NCI-H1105 treated with DMSO at 0.1 percent for 48 hours (cell line): ENCODE measurements around the gene XDH.
A peak's percentile ranks its signal among the peaks of the same experiment; 100 is the strongest.

Experiments used
- DNase-seq: peaks from one replicate; lab custom pipeline; 2025; lab: John Stamatoyannopoulos, UW

XDH gene

DNA sequence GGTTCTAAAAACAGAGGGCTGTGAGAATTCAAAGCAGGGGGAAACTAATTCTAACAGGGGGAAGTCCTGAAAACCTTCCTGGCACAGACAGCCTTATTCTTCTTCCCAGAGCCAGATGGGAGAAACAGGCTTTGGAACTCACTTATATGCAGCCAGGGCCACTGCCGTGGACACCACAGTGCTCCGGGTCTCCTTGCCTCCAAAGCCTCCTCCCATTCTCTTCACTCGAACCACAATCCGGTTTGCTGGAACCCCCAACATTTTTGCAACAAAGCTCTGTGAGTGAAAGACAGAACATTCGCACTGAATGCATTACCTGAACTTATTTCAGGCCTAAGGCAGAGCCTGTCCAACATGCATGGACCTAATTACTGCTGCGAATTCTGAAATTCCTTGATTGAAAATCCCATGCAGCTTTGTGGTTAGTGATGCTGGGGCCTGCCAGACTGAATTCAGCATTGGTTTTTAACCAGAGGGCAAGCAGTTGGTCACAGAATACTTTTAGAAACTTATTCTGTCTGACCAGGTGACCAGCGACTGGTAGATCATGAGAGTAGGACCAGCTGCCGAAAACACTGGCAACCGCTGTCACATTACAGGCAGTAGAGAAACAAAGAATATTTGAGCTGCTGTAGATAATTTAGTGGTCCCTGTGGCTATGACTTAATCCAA, 48.6 kb downstream of the XDH start:
- no peak for DNase-seq

DNA sequence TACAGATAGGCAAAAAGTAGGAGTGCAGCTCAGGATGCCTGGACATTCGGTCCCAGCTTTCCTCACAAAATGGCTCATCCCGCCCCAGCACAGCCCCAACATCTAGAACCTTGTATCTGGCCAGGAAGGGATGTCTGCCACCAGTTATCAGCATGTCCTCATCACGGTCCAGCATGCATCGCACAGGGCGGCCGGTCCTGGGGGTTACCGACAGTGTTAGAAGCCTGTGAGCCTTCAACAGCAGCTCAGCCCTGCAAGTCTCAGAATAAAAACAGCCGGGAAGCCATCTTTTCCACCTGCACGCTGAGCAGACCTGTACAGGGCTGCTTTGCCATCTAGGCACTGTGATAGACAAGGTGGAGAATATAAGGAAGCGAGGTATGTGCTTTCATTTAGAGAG, 49.2 kb downstream of the XDH start:
- no peak for DNase-seq

DNA sequence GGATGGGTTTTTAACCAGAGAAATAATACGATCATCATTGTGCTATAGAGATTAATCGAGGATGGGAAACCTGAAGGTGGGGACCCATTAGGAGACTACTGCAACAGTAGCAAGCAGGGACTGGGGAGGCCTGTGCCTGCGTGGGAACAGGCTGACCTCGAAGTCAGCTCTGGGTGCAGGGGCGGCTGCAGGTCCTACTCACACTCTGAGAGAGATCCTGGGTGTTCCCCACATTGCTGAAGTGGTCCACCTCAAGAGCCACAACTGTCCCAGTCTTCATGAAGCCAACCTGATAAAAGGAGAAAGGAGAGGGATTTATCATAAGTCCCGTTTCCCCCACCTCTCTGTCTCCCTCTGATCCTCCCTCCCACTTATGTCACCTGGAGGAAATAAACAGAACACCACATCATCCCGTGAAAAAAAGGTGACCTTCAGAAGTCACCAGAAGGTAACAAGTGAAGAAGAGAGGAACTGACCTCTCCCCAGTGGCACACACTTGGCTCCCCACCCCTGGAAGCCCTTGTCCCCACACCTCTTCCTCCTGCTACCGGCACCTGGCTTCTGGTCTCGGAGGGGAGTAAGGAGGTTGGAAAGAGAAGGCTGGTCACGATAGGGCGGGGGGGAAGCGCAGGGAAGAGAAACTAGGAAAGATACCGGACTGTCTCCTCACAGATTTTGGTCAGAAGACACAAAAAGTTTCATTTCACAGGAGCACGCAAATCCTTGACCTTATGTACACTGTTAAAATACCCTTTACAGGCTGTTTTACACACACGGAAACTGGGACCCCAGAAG, 50.4 kb downstream of the XDH start:
- no peak for DNase-seq

DNA sequence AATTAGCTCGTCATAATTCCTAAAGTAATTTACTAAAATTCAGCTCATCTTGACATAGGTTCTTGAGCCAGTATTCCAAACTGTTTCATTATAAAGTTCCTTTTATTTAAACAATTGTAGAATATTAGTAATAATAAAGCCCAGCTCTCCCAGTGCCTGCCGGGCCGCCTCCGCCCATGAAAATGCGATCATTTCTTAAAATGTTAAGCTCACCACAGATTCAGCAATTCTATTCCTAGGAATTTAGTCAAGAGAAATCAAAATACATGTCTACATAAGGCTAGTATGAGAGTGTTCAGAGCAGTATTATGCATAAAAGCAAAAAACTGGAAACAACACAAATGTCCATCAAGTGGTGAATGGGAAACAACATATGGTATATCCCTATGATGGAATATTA, 52.0 kb downstream of the XDH start:
- no peak for DNase-seq

DNA sequence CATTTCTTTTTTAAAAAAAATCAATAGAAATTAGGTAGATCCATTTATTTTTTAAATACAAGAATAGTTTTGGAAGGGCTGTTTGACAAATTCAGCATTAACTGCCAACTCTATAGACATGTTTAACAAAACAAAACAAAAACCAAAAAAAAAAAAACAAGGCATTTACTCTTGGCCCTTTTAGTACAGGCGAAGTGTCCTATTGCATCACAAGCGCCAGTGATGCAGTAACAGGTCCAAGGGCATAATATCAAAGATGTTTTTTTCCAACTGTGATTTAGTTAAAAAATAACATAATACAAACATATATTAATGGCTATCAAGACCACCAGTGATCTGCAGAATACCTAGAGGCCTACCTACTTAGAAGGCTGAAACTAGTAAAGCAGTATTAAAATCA, 55.3 kb downstream of the XDH start:
- no peak for DNase-seq

DNA sequence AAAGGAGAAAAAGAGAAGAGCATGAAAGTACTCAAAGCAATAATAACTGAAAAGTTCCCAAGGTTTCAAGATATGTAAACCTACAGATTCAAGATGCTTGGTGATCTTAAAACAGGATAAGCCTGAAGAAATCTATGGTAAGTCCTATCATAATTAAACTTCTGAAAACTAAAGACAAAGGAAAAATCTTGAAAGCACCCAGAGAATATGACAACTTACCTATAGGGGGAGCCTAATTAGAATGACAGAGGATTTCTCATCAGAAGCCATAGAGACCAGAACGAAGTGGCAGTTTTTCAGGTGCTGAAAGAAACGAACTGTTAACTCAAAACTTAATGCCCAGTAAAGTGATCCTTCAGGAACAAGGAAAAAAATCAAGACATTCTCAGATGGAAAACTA, 59.7 kb downstream of the XDH start:
- DNase-seq, result no peak

DNA sequence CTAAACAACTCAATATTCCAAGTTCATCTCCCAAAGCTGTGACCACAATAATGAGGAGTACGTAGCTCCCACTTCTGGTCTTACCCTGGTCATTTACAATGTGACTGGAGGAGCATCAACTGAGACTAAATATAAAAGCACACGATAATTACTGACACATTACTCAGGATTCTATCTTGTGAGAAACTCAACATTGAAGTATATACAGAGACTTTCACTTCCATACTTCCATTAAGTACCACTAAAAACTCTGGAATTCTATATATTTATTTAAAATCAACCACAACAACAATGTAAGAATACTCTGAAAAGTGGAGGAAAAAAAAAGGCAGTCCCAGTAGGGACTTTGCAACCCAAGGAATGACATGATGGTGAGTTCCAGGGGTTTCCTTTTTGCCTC, 61.4 kb downstream of the XDH start:
- DNase-seq, result no peak

DNA sequence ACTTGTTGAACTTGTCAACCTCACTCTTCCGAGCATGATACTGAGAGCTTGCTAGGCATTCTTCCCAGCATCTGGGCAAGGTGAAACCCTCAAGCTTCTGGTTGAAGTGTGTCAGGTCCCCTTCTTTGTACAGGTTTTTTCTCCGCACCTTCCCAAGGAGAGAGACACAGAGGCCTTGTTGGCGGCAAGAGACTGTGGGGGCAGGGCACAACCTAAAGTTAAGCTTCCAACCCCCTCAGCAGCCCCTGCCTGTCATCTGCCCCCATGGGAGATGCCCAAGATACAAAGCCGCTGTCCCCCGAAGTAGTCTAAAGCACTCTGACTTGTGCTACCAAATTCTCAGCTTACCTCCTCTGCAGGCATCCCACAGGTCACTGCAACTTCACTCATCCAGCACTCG, 64.9 kb downstream of the XDH start:
- DNase-seq, result no peak

DNA sequence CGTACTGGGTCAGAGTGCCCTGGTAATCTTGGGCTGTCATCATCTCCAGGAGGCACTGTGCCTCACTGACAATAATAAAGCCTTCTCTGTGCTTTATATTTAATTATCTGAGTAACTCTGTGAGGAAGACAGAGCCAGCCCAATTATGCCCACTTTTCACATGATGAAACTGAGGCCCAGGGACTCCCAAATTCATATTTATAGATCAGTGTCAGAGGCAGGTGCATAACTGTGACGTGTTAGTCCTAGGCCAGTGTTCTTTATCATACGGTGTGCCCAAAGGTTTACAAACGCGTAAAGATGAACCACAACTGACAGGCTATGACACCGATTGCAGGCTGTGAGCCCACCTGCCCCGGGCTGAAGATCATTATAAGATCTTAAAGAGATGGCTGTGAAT, 65.4 kb downstream of the XDH start:
- DNase-seq, result no peak

DNA sequence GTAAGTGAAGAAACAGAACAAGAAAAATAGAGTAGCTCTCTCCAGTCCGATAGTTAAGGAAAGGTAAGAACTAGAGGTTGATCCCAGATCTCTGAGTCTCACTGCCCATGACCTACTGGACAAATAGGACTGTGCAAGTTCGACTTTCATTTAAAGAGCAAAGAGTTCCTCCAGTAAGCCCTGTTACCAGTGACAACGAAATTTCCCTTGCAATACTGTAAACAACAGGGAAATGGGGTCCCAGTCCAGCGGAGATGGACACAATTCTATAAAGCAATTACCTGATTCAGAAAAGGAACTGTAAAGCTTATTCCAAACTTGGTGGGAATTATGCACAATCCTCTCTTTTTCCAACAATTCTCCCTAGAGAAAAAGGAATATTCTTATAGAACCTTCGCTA, 65.9 kb downstream of the XDH start:
- no peak for DNase-seq

DNA sequence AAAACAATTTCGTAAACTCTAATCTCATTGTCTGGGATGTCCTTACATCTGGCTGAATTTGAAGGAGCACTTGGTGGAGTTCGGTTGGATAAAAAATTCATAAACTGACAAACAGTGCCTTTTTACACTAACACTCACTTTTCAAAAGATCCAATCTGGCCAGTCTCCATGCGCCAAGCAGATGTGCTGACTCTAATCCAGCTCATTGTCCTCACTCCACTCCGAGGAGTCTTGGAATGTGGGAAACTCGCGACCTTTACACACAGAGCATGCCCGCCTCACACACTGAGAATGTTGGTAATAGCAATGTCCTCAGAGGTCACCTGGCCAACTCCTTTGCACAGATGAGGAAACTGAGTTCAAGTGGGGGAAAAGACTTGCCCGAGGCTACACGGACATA, 66.8 kb downstream of the XDH start:
- no peak for DNase-seq

DNA sequence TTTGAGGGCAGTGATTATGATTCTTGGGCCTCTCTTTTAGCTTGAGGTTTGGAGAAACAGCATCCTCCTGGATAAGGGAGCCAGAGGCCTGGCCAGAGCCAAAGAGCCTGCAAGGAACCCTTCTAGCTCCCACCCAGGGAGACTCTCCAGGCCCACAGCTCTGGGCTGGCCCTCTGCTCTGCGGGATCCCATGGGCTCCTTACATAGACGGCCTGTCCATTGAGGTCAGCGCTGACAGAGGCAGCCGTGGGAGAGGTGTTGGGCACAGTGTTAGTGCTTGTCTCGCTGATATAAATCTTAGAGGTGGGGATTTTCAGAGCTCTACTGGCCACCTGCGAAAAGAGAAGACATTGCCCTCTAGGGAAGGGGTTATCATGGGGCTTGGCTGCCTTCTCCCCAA, 67.2 kb downstream of the XDH start:
- no peak for DNase-seq

DNA sequence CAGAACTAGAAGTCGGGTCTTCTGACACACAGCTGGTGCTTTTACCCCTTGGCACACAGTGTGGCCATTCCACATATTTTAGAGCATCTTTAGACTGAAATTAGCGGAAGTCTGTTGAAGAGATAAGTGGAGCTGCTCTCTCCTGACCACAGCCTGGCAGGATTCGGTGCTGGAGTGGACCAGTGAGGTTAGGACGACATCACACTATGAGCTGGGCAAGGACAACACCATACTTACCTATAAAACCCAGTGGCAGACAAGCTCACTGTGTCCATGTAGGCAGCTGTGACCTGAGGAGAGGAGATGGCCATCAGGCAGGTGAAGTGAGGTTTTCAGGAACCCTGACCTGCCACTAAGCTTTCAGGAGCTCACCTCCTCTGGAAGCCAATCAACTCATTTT, 70.1 kb downstream of the XDH start:
- DNase-seq, result no peak

DNA sequence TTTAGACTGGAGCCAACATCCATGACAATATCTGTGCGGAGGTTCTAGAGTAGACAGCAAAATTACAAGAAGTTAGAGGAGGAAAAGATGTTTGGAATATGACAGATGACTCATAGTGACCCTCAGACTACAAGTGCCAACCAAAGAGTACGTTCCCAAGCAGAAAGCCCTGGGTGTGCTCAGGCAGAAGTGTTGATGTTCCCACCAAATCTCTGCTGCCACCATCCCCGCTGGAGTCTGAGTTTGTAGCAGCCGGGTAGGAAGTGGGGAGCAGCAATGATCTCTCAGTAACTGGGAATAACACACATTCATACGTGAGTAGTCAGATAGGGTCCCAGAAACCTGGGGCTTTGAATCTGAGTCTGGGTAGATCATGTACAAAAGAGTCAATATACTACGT, 73.2 kb downstream of the XDH start:
- DNase-seq, result no peak

DNA sequence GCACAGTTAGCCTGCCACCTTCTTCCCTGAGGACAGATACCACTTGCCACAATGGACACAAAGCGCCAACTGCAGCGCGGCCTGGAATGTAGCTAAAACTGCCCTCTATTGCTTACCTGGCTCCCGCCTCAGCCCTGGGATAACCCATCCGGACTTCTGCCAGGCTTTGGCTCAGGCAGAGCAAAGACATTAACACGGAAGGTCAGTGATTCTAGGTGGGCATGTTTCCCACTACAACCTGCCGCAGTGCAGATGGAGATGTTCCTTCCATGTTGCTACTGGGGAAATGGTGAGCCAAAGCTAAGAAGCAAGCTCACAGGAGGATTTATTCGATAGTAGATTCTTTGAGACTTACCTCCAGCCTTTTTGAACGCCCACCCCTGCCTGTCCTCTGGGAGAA, 74.8 kb downstream of the XDH start:
- DNase-seq, result no peak

DNA sequence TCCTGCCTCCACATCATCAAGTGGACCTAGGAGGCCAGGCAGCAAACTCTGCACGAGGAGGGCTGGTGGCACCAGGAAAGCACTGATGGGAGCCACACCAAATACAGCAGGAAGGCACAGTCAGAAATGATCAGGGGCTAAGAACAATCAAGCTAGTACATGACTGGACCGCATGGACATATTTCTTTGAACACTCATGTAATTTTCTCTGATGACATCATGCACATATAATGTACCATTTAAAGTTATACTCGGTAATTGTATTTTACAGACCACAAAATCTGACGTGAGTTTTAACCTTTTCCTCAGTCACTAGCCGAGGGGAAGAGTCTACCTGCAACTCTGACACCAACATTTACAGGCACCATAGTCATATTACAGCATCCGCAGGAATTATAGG, 76.7 kb downstream of the XDH start:
- no peak for DNase-seq

DNA sequence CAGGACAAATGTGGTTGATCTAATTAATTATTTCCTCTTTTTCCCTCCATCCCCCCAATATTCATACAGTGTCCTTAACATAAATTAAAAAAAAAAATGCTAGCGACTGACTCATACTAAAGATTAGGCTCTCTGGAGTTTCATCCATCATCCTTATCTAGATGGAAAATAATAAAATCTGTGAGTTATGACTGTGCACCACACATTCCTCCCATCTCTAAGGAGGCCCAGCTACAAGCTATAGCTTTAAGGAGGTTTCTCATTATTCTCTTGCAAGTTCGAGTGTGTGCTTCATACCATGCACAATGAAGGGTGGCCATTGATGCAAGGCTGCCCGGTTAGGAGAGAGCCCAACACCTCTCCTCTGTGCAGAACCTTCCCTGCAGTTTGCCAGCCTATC, 77.3 kb downstream of the XDH start:
- no peak for DNase-seq

DNA sequence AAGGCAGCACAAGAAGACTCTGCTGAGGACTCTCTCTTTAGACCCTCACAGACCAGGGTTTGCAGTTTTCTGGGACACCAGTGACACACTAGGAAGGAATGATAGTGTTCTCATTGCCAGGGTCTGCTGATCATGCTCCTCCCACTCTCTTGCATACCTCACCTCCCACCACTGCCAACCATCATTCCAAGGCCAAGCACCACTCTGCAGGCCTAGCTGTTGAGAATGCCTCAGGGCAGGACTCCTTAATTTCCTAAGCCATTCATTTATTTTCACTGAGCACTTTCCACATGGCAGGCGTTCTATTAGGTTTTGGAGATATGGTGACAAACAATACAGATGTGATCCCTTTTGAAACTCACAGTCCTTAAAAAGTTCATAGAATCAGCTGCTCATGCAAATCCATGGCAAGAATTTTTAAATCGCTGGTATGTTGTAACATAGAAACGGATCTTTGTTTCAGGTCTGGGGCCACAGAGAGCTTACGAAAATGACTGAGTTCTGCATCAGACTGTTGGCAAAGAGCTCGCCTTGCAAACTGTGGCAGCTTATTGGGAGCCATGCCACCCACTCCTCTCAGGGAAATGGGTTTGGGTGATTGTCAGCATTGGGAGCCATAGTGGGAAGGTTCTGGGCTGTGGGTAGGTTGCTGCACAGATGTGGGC, 78.5 kb downstream of the XDH start:
- DNase-seq, result no peak

DNA sequence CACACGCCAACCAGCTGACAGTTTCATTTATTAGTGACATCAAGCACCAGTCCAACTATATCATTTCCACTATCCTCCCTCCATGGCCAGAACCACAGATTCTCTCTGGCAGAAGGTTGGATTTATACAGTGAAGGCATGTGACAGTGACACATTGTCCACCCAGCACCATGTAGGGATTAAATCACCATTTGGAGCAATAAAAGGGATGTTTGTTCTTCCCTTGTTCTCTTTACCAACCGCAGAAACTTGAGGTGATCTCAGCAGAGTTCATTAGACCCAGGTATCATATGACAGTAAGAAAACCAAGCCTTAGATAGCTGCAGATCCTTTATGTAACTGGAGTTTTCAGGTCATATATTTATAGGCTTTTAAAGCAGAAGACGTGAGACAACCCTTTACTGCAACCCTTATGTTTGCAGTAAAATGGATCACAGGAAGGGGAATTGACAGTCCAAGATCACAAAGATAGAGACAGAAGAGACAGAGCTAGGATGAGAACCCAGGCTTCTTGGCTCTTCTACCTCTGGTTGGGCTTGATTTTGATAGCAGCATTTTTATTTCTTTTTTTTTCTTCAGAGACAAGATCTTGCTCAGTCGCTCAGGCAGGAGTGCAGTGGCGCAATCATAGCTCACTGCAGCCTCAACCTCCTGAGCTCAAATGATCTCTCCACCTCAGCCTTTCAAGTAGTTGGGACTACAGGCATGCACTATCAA, 80.1 kb downstream of the XDH start:
- no peak for DNase-seq

DNA sequence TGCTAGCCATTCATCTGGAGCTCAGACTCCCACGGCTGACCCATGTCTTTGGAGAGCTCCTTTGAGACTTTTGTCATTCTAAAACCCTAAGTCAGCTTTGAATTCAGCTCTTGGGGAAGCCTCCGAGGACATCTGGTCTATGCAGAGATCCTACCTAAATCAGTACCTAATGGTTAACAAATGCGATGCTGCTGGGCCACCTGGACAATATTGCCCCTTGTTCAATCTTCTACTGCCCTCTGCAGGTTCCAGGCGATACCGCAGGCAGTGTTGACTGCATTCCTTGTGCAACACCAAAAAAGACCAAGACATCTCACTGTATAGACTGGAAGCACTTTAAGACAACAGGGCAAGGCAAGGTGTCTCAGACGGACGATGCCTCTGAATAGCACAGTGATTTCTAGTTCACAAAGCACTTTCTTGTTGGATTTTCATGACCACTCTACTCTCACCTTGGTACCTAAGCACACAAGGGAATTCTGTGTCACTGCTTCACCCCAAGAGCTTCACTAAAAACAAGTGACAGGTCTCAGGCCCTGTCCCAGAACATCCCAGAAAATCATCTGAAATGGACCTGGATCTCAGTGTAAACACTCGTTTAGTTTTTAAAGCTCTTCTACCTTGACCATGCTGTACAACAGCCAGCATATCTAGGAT, 80.9 kb downstream of the XDH start:
- DNase-seq, result peak; percentile 67

DNA sequence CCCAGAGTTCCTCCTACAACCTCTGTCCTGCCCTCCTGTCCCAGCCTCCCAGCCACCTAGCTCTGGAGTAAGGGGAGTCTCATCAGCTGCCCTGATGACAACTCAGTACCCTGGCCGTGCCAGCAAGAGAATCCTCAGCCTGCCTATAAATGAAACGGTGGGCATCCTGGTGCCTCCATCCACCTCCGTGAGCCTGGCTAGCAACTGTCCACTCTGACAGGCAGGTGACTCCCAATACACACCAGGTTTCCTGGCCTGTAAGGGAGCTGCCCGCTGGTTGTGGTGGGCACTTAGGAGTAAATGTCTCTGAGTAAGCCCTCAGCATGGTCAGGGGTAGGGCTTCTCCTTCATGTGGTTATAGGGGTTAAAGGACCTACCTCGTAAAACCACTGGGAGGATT, 81.5 kb downstream of the XDH start:
- DNase-seq, result no peak

DNA sequence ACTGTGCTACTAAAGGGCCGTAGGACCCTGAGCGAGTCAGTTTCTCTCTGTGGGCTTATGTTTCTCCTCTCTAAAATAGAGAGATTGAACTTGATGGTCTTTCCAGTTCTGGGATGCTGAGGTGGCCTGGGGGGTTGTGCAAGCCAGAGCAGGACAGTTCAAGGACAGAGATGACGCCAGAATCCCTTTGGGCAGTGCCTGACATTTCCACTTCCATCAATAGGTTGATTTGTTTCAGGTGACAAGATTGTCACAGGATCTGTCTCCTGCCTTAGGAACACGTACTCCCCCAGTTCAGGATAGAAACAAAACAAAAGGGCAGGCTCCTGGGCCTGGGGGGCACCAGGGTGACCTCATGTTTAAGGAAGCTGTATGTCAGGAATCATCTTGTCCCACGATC, 82.0 kb downstream of the XDH start:
- DNase-seq, result no peak
